Right lobe of liver (tissue), 4 donors: ENCODE data around the gene EFNA5.

Source experiments
- CTCF ChIP-seq, 4 donors: fragments of 200-600 bp in 3 of 4; fragments of 450-650 bp in 1 of 4; IDR thresholded peaks; one replicate each; pipeline versions ENCODE4 v1.5.1 to v1.8.0; 2016 to 2022; ENCODE audit warnings: antibody characterized with exemption in 4 of 4, mild to moderate bottlenecking in 2 of 4
- POLR2A ChIP-seq: fragments of 450-650 bp; IDR thresholded peaks from one replicate; pipeline ENCODE4 v1.6.1; 2017; ENCODE audit warnings: antibody characterized with exemption, mild to moderate bottlenecking
- donor health status: DM: no; HTN: no; CAD: no.
- donor health status: DM: no; HTN: no; CAD: no.
- donor health status: DM: no; HTN: yes; CAD: no.

- TF ChIP-seq CTCF (IDR thresholded peaks at IDR 0.05) (no peak), POLR2A (no peak)
Observed at GRCh38 chr5:107402434-107403227, 268.1 kb downstream of the EFNA5 start.
